Posterior vena cava (tissue), 2 donors: ENCODE data around the gene KSR1. TPM values are rescaled to one million over a fixed set of nuclear protein-coding genes. Genes with fewer than 3 reads are reported as not detected.
"Not testable (repeated sequence)": the region's sequence is repeated elsewhere in the genome, so short reads cannot be mapped to it uniquely, and the experiment has no call there.

Experiments used
- DNase-seq: peaks from one replicate; pipeline ENCODE4 v3.0.0-alpha.2; 2020; ENCODE audit warnings: low spot score
- intact Hi-C, 2 donors: fragments of 100-400 bp; cut with DNase I; formaldehyde crosslinking; loops; one replicate each; pipeline versions ENCODE4 v1.14.1 to v1.14.2; 2022 to 2023
- total RNA-seq, 2 donors: library from RNA; stranded (reverse); fragmentation: NEBNext Ultra II Directional; extraction: Animal tissue kit (Norgen Biotek cat#: 25700); gene quantifications; one replicate each; pipeline ENCODE4 v1.2.1, GENCODE V29; 2021
- donor health status: DM: yes; HTN: yes; CAD: no.
- donor health status: DM: yes; HTN: yes; CAD: no.

KSR1 gene
- total RNA-seq, 2 donors from 2014 or later: 30.3 to 35.5 TPM

DNA sequence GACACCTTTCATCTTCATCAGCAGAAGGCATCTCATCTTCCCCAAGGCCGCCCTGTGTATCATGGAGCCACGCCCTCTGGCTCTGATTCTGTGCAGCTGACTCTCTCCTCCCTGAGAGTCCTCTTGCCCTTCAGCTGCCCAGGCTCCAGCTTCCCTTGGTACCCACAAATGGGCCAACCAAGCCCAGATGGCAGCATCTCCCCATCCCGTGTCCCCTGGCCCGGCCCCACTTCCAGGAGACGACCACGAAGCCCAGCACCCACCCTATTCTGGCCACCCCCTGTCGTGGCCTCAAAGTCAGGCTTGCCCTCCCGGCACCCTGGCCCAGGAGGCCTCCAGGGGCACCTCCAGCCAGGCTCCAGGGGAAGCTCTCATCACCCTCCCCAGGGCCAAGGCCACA is 31.3 kb upstream of the KSR1 start:
- intact Hi-C loops: no loop called here
- peak; percentile 62 for DNase-seq

DNA sequence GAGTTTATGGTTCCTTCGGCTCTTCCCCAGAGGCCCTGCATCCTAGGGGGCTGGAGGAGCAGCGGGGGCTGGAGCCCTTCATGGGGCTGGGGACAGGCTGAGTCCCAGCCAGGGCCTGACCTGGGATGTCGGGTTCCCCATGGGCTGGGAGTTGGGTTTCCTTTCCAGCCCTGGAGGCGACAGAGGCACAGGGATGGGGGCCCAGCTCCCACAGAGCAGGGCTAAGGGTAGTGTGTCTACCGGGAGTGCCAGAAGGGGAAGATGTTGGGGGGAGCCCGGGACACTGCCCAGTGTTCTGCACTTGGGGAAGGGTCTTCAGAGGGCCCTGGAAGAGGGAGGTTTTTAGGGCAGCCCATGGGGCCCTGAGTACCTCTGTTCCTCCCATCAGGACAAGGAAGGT is 30.7 kb upstream of the KSR1 start:
- DNase-seq: peak; percentile 45
- intact Hi-C loops: not testable (repeated sequence)

DNA sequence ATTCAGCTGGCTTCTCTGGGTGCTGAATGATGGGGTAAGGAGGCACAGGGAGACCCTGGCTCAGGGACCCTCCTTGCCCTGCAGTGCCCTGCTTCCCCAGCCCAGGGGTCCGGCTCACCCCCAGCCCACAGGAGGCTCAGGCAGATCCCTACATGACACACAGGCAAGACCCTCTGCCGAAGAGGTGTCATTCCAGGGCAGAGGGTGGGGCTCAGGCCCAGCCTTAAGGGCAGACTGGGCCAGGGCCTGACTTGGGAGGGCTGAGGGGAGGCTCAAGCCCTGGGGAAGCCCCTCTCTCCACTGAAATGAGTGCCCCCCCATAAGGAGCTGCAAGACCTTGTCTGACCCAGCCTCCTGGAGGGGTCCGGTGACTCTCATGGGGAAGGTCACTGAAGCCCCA is 30.3 kb upstream of the KSR1 start:
- peak; percentile 46 for DNase-seq
- intact Hi-C loops: no loop called here

DNA sequence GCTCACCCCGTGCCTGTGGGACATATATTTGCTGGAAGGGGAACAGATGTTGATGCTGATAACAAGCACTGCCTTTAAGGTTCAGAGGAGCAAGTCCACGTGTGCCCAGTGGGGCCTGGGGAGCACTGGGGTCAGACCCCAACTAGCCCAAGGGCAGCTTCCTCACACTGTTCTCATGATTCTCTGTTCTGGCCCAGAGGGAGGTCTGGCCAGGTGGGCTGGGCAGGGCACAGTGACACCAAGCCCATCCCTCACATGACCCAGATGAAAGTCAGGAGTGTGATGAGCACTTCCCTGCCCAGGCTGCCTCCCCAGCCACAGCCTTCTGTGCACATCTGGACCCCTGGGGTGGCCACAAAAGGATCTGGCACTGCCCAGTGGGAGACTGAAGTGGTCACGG is 29.8 kb upstream of the KSR1 start:
- DNase-seq, intact Hi-C loops: not testable (repeated sequence)

GRCh38 chr17:27427166-27427862 is 28.9 kb upstream of the KSR1 start:
- DNase-seq, intact Hi-C loops: not testable (repeated sequence)

GRCh38 chr17:27428781-27429505 is 27.3 kb upstream of the KSR1 start:
- intact Hi-C loops: no loop called here
- DNase-seq: peak; percentile 76

GRCh38 chr17:27429666-27430382 is 26.4 kb upstream of the KSR1 start:
- peak; percentile 67 for DNase-seq
- intact Hi-C loops: no loop called here

- intact Hi-C loops: no loop called here
- DNase-seq: peak; percentile 68
Observed at GRCh38 chr17:27430383-27430840, 25.8 kb upstream of the KSR1 start.

DNA sequence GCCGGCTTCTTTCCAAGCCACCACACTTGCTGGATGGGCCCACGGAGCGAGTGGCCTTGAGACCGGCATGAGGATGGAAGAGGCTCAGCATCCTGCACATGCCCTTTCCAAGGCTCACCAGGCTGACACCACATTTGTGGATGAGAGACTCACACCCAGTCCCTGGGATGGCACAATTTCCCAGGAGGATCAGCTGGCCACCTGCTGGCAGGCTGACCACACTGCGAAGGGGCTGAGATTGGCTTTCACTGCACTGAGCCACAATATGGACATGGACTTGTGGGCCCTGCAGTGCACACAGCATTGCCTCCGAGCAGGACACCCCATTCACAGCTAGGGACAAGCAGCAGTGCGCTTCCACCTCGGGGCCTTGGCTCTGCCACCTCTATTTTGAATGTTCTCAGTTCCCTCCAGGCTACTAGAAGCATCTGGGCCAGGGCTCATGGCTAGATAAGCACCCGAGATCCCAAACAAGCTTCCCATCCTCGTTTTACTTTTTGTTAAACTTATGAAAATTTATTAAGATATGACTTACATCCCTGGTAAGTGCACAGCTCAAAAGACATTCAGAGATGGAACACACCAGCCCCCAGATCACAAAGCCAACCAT is 25.3 kb upstream of the KSR1 start:
- intact Hi-C loops: no loop called here
- DNase-seq: no peak

DNA sequence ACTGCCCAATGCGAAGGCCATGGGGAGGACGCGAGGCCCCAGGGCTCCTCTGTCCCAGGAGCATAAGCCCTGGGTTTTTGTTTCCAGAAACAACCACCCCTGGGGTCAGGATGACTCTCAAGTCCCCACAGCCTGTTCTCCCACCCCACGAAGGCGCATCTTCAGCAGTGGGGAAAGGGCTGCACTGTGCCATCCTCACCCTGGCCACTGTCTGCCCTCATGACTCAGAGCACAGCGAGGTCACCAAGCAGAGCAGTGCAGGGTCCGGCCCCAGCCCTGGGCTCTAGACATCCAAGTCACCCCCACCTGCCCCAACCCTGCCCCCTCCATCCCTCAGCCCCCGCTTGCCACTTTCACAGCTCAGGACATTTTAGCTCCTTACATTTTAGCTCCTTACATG is 22.7 kb upstream of the KSR1 start:
- intact Hi-C loops: no loop called here
- DNase-seq: peak; percentile 71

DNA sequence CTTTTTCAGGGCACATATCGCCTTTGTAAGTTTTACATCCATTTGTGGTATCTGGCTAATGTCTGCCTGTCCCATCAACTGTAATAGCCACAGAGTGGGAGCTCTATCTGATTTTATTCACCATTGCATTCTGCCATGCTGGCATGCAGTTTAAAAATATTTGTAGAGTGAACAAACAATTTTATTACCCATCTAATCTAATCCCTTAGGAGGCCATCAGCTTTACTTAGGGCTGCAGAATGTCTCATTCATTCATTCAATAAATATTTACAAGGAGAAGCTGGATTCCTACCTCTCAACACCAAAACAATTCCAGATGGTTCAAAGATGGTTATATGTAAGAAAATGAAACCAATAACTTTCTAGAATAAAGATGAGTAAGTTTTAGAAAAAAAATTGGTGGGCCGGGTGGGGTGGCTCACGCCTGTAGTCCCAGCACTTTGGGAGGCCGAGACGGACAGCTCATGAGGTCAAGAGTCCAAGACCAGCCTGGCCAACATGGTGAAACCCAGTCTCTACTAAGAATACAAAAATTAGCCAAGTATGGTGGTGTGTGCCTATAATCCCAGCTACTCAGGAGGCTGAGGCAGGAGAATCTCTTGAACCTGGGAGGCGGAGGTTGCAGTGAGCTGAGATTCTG is 20.7 kb upstream of the KSR1 start:
- DNase-seq: peak; percentile 59
- intact Hi-C loops: not testable (repeated sequence)

GRCh38 chr17:27438348-27438998 is 17.8 kb upstream of the KSR1 start:
- intact Hi-C loops: no loop called here

DNA sequence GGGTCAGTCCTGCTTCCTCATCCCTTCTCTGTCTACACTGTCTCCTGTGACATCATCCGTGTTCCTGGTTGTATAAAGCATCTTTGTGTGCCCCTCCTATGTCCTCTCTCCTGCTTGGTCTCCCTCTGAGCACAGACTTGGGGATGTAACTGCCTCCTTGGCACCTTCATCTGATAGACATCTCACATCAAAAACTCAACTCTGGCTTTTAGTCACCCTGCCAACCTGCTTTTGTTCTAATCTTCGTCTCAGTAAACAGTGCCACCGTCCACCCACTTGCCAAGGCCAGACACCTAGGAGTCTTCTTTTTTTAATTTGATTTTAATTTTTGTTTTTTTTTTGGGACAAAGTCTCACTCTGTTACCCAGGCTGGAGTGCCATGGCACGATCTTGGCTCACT is 16.9 kb upstream of the KSR1 start:
- no peak for DNase-seq
- intact Hi-C loops: no loop called here

More at GRCh38 chr17:27438348-27438998, 17.8 kb upstream of the KSR1 start:
- DNase-seq: peak; percentile 23

DNA sequence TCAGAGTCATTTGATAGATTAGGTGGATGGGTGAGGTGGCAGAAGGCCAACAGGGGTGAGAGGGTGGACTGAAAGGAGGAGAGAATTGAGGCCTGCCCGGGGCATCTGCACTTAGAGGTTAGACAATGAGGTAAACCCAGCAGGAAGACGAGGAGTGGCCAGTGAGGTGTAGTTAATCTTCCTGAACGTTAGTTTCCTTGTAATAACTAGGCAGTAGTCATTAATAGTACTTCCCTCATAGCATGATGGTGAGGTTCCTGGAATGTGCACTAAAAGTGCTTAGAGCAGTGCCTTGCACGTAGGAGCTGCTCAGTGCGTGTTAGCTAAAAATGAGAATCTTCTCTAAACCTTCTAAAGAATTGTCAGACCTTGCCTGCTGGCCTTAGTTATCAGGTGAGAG is 13.5 kb upstream of the KSR1 start:
- DNase-seq: peak; percentile 13
- intact Hi-C loops: no loop called here

GRCh38 chr17:27443491-27443890 is 12.8 kb upstream of the KSR1 start:
- intact Hi-C loops: no loop called here
- peak; percentile 36 for DNase-seq

DNA sequence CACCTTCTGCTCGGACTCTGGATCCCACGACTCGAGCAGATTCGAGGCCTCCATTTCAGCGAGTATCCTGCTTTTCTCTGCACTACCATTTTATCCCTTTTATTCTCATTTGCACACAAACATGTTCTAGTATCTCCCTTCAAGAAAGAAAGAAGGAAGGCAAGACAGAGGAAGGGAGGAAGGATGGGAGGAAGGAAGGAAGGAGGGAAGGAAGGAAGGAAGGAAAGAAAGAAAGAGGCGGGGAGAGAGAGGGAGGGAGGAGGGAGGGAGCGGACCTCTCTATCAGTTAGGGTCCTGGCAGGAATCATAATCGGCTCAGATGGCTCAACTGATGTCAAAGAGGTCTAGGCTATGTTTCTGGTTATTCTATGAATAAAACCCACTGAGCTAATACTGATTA is 10.3 kb upstream of the KSR1 start:
- intact Hi-C loops: no loop called here

GRCh38 chr17:27446569-27447301 is 9.5 kb upstream of the KSR1 start:
- DNase-seq: peak; percentile 75
- intact Hi-C loops: no loop called here

More for the DNA sequence above, 10.3 kb upstream of the KSR1 start:
- peak; percentile 3 for DNase-seq

DNA sequence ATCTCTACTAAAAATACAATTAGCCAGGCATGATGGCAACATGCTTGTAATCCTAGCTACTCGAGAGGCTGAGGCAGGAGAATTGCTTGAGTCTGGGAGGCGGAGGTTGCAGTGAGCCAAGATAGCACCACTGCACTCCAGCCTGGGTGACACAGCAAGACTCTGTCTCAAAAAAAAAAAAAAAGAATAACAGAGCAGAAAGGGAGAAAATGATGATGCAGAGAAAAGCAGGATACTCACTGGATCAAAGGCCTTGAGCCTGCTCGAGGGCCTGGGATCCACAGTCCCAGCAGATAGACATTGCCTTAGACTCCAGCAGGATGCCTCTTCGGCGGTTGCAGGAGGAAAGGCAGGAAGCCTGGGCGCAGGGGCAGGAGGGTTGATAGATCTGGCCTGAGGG is 7.7 kb upstream of the KSR1 start:
- intact Hi-C loops: not testable (repeated sequence)
- DNase-seq: peak; percentile 61
